ENCODE data around the gene MCTP1.

The MCTP1 gene

GRCh38 chr5:94689908-94690307, 595.0 kb downstream of the MCTP1 start:
- FAIRE-seq = no peak

DNA sequence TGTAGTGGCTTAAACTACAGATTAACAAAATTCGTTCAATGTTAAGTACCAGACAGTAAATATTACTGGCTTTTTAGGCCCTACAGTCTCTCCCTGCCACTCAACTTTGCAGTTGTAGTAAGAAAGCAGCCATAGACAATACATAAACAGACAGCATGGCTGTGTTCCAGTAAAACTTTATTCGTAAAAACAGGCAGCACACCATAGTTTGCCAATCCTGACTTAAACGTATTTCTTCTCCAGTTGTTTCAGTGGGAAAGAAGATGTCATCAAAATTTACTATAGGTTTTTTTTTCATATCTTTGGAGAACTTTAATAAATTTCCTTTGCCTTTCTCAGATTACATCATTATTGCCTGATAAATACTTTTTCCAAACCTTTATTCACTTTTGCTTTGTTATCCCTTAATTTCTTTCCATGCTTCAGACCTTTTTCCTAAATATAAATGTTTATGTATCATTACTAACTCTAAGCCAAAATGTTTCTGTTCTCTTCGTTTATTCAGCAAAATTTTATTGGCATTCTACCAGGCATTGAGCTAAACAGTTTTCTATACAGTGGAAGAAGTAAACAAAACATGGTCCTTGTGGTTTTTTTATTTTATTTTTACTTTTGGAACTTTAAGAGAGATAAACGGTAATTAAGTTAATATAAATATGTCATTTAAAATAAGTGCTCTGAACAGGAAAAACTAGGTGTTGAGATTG, 601.9 kb downstream of the MCTP1 start:
- no peak for FAIRE-seq

DNA sequence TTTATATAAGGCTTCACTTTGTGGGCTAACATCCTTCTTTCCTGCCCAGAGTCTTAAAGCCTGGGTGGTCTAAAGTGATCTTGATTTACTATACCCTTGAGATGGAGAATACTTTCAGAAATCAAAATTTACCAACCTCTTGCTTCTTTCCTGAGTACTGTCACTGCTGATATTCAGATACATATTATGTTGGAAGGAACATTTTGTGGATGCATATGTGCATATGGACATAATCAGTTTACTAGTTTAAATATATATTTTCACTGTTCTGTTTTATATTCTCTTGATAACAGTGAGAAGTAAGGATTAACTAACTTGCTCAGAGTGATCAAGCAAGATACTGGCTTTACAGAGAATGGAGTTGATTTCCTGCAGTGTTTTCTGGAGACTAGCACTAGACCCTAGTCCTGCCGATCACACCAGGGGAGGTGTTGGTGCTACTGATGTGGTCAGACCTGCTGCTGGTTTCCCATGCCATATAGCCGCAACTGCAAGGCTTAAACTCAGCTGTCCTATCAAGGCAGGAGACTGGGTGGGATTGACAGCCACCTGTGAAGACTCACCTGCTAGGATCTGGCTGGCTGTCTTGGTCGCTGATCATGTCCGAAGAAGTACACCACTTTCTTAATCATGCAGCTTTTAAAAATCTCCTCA, 608.8 kb downstream of the MCTP1 start:
- FAIRE-seq = no peak

GRCh38 chr5:94674490-94675382, 610.2 kb downstream of the MCTP1 start:
- no peak for FAIRE-seq

DNA sequence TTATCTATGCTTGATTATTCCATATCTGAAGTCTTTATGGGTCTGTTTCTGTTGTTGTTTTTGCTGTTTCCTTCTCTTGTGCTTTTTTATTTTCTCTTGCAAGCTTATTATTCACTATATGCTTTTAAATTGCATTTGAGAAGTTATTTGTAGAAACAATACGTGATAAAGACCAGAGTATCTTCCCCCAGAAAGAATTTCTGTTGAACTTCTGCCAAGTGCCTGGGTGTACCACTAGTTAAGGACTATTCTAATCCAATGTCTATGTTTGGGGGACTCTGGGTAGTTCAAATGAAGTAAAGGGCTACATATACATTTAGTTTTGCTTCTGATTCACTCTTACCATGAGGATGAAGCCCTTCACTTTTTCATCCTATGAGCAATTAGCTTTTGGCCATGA, 612.1 kb downstream of the MCTP1 start:
- no peak for FAIRE-seq

DNA sequence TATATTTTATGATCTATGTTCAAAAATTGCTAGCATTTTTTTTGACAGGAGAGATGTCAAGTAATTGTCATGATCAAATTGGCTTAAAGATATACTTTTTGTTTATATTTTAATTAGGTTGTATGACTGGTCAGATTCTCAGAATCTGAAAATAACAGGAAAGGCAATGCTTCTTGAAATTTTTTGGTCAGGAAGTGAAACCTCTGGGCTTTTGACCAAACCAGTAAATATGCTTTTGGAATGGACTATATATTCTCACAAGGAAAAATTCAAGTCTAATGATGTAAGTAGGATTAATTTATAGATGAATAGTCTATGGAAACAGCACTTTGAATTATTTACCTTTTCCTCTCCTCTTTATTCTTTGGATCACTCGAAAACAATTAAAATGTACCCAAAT, 614.2 kb downstream of the MCTP1 start:
- FAIRE-seq = no peak

DNA sequence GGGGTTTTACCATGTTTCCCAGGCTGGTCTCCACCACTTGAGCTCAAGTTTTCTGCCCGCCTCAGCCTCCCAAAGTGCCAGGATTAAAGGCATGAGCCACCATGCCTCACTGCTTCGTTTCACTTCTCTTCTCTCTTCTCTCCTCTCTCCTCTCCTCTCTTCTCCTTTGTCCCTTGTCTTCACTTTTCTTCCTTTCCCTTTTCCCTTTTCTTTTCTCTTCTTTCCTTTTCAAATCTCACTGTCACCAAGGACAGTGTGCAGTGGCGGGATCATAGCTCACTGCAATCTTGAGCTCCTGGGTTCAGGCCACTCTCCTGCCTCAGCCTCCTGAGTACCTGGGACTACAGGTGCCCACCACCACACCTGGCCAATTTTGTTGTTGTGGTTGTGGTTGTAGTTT, 617.0 kb downstream of the MCTP1 start:
- FAIRE-seq = no peak

DNA sequence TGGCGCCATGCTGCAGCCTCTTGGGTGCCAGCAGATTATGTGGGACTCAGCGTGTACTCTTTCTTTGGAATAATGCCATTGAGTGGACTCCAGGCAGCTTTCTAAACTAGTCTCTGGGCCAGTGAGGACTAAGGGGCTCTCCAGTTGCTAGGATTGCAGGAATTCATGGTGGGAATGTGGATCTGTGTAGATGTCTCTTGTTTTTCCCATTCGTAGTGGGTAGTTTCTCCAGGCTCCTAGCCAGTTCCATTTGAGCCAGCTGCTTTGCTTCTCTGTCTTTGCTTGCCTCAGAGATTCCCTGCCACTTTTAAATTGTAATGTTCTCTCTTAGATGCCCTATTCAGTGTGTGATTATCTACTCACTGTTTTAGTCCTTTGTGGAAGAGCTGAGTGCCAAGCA, 623.8 kb downstream of the MCTP1 start:
- FAIRE-seq = no peak

DNA sequence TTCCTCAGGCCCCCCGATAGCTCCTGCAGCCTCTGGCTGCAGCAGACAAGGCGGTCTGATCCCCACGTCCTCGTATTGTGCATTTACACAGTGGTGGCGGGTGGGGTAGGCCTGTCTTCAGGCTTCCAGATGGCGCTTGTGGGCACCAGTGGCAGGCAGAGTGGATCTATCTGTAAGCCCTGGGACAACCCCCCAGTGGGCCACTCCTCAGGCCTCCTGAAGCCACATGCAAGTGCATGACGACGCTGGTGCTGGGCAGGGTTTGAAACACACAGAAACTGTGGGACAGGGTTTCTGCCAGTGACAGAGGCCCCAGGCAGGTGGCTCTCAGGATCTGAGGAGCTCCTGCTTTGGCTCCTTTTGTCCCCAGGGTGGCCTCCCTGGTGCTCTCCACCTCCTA, 624.4 kb downstream of the MCTP1 start:
- FAIRE-seq = no peak

GRCh38 chr5:94658272-94658671, 626.6 kb downstream of the MCTP1 start:
- FAIRE-seq = no peak

Data from A204.1 (cell line).